Panc1 (cell line): ENCODE results near the gene EVX2. TPM values are rescaled to one million over a fixed set of nuclear protein-coding genes. Genes with fewer than 3 reads are reported as not detected.

Experiments used
- ATAC-seq: fragments of 200-7000 bp; cut with Tn5 transposase; 2 replicates; pipeline ENCODE4 v1.9.1; 2020; ENCODE audit warnings: mild to moderate bottlenecking, moderate library complexity
- BruUV-seq: library from RNA; stranded (reverse); fragments of 400-500 nt; replicated peaks from 2 replicates; lab custom pipeline; 2021; lab: Mats Ljungman, UMichigan
- CTCF ChIA-PET: fragments of 300-600 bp; sonication (Branson Sonifier 250); formaldehyde crosslinking; loops from one replicate; lab custom pipeline; 2022; ENCODE audit warnings: antibody characterized with exemption; lab: Charles Lee
- POLR2A ChIA-PET: fragments of 300-600 bp; sonication (Branson Sonifier 250); formaldehyde crosslinking; loops from one replicate; lab custom pipeline; 2022; ENCODE audit warnings: antibody characterized with exemption; lab: Charles Lee
- DNase-seq: peaks from one replicate; pipeline ENCODE4 v3.0.0-alpha.2; 2010; ENCODE audit warnings: low read depth, low spot score
- H3K27ac ChIP-seq: 2 replicates; pipeline ENCODE4 v1.5.1; 2011; ENCODE audit warnings: mild to moderate bottlenecking, low read length, inconsistent platforms
- H3K27me3 ChIP-seq: fragments of 200-500 bp; sonication (Bioruptor generic); 2 replicates; pipeline ENCODE4 v1.6.0; 2014; ENCODE audit warnings: low read length, inconsistent platforms; ENCODE audit not compliant: control insufficient read depth, insufficient read depth
- H3K36me3 ChIP-seq: fragments of 200-500 bp; sonication (Bioruptor generic); 2 replicates; pipeline ENCODE4 v1.5.1; 2014; ENCODE audit warnings: inconsistent platforms, mild to moderate bottlenecking, low read length, moderate library complexity; ENCODE audit not compliant: control insufficient read depth, insufficient read depth
- H3K4me1 ChIP-seq: 2 replicates; pipeline ENCODE4 v1.5.1; 2011; ENCODE audit warnings: inconsistent platforms, mild to moderate bottlenecking, low read length, moderate library complexity; ENCODE audit not compliant: control insufficient read depth, insufficient read depth
- H3K4me3 ChIP-seq, 2 experiments: 2 replicates each; pipeline ENCODE4 v1.5.1; 2011 to 2012; ENCODE audit warnings: low read depth in 2 of 2, low read length in 2 of 2, mild to moderate bottlenecking in 2 of 2, inconsistent platforms in 1 of 2, moderate library complexity in 1 of 2
- H3K9me3 ChIP-seq: fragments of 200-500 bp; sonication (Bioruptor generic); 2 replicates; pipeline ENCODE4 v1.5.1; 2014; ENCODE audit warnings: low read depth, mild to moderate bottlenecking, inconsistent platforms, low read length, moderate library complexity; ENCODE audit not compliant: control insufficient read depth, insufficient read depth
- CTCF ChIP-seq: fragments of 450-650 bp; IDR thresholded peaks from 2 replicates; pipeline ENCODE4 v1.5.1; 2017; ENCODE audit warnings: mild to moderate bottlenecking
- POLR2AphosphoS5 ChIP-seq: IDR thresholded peaks from 2 replicates; pipeline ENCODE4 v1.6.1; 2012; ENCODE audit warnings: mild to moderate bottlenecking, low read depth, low read length, moderate library complexity
- REST ChIP-seq, 2 experiments: IDR thresholded peaks; 2 replicates each; pipeline ENCODE4 v1.6.1; 2011 to 2012; ENCODE audit warnings: low read depth in 2 of 2, control low read depth in 1 of 2, low read length in 1 of 2, mild to moderate bottlenecking in 1 of 2, moderate library complexity in 1 of 2; ENCODE audit not compliant: insufficient read depth in 1 of 2
- SIN3A ChIP-seq: IDR thresholded peaks from 2 replicates; pipeline ENCODE4 v1.6.1; 2012; ENCODE audit warnings: low read depth, mild to moderate bottlenecking, low read length, moderate library complexity, borderline replicate concordance; ENCODE audit not compliant: insufficient read depth
- TCF7L2 ChIP-seq: IDR thresholded peaks from 2 replicates; pipeline ENCODE4 v1.6.1; 2011; ENCODE audit warnings: mild to moderate bottlenecking, low read depth, low read length, inconsistent platforms
- in situ Hi-C: cut with HindIII; loops from 2 replicates; pipeline ENCODE4 v1.10.0; 2016; ENCODE audit warnings: low sequenced_read_pairs, low pct_unique_long_range_greater_than_20kb
- intact Hi-C: fragments of 100-400 bp; cut with micrococcal nuclease; formaldehyde crosslinking; loops from one replicate; pipeline ENCODE4 v1.10.0; 2022; ENCODE audit not compliant: unreplicated experiment
- total RNA-seq: library from RNA; stranded (reverse); gene quantifications from one replicate; pipeline ENCODE4 v1.2.1, GENCODE V29; 2021; ENCODE audit not compliant: unreplicated experiment

The EVX2 gene
- total RNA-seq, 1 experiment from 2014 or later = not detected

GRCh38 chr2:176039375-176039774 is 44.4 kb downstream of the EVX2 start:
- ATAC-seq = no peak
- H3K27me3 ChIP-seq = peaks cover 9% of the 10 kb centered on the region
- ChIA-PET POLR2A (no interaction called here), CTCF (no interaction called here)
- no peaks in the 10 kb centered on the region for H3K36me3 ChIP-seq
- in situ Hi-C loops (no loop called here), intact Hi-C loops (no loop called here)
- DNase-seq = no peak
- no peak overlapping the region for H3K4me3 ChIP-seq
- H3K27ac ChIP-seq = no peak overlapping the region
- BruUV-seq = no TSS peak
- H3K4me1 ChIP-seq = no peaks in the 10 kb centered on the region
- no peaks in the 10 kb centered on the region for H3K9me3 ChIP-seq
- TF ChIP-seq SIN3A (no peak), TCF7L2 (no peak), CTCF (no peak), REST (IDR thresholded peaks at IDR 0.05; ENCODE audit: insufficient read depth in 1 of 2, low read depth in 2 of 2, low read length in 1 of 2) (no peak)

GRCh38 chr2:176038694-176039093 is 45.1 kb downstream of the EVX2 start:
- Histone ChIP-seq H3K36me3 (no peaks in the 10 kb centered on the region), H3K4me1 (no peaks in the 10 kb centered on the region), H3K9me3 (no peaks in the 10 kb centered on the region), H3K4me3 (no peak overlapping the region), H3K27me3 (peaks cover 9% of the 10 kb centered on the region), H3K27ac (no peak overlapping the region)
- ChIA-PET POLR2A (no interaction called here), CTCF (no interaction called here)
- intact Hi-C loops (no loop called here), in situ Hi-C loops (no loop called here)
- no peak for DNase-seq
- TF ChIP-seq POLR2AphosphoS5 (no peak), TCF7L2 (no peak), CTCF (no peak), SIN3A (no peak), REST (IDR thresholded peaks at IDR 0.05; ENCODE audit: insufficient read depth in 1 of 2, low read depth in 2 of 2, low read length in 1 of 2) (no peak)
- BruUV-seq = no TSS peak
- ATAC-seq = no peak
